NCI-H128 (cell line): ENCODE results near the gene ADNP.
"Not testable (repeated sequence)": the region's sequence is repeated elsewhere in the genome, so short reads cannot be mapped to it uniquely, and the experiment has no call there.

Source experiments
- DNase-seq: peaks from one replicate; lab custom pipeline; 2025; ENCODE audit not compliant: unreplicated experiment; lab: John Stamatoyannopoulos, UW

The ADNP gene

GRCh38 chr20:50903353-50904051 is 27.7 kb downstream of the ADNP start:
- DNase-seq = no peak

- DNase-seq = no peak
Measured at GRCh38 chr20:50901301-50901700, 29.9 kb downstream of the ADNP start.

DNA sequence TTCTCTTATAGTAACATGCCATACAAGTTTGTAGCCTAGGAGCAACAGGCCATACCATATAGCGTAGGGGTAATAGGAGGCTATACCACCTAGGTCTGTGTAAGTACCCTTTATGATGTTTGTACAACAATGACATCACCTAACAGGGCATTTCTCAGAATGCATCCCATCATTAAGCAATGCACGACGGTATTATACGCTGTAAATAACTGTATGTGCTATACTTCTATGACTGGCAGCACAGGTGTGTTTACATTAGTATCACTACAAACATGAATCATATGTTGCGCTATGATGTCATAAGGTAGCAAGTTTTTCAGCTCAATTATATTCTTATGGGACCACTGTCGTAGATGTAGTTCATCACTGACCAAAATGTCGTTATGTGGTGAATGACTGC is 31.0 kb downstream of the ADNP start:
- DNase-seq = no peak

DNA sequence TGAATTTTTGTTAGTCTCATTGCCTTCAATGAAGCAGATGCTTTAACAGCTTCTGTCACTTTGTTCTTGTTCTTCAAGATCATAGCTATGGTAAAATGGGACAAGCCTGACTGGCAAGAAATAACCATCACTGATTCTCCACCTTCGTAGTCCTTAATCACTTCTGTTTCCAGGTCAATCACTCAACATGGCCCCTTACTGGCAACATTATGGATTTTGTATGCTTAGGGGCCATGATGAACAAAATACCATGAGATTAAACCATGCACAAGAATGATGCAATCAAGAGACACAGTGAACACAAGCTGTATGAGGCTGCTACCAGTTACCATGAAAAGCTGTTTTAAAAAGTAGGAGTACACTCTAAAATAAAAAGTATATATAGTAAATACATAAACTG is 32.8 kb downstream of the ADNP start:
- DNase-seq = no peak

GRCh38 chr20:50895111-50895830 is 36.0 kb downstream of the ADNP start:
- DNase-seq = no peak

- DNase-seq = no peak
Measured at GRCh38 chr20:50893620-50894019, 37.6 kb downstream of the ADNP start.

DNA sequence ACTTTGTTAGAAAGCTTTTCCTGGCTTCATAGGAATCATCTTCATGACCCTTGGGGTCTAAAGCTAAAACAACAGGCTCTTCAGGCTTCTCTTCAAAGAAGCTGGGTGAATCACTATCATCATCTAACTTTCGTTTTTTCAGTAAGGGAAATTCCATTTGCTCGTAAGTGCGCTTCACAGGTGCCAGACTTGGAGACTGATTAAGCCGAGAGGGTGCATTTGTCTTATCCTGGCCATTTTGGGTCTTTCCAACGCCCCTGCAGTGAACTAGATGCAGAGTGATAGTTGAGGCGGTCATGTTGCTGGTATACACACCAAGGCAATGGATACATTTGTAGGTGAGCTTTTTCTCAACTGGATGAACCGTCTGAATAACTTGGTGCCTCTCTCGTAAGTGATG is 38.8 kb downstream of the ADNP start:
- no peak for DNase-seq

DNA sequence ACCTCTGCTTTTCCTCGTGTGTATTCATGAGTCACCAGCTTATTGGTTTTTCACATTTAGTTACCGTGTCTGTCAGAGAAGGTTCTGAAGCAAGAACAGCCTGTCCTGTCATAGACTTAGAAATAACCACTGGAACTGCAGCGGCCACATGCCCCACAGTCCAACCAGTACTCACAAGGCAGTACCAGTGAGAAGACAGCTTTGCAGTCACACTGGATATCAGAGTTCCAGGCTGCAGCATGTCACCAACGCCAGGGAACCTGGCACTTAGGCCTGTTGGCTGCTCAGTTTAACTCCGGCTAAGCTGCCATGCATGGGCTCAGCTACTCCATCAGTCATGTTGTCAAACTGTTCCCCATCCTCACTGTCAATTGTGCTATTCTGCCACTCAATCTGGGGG is 40.1 kb downstream of the ADNP start:
- no peak for DNase-seq

DNA sequence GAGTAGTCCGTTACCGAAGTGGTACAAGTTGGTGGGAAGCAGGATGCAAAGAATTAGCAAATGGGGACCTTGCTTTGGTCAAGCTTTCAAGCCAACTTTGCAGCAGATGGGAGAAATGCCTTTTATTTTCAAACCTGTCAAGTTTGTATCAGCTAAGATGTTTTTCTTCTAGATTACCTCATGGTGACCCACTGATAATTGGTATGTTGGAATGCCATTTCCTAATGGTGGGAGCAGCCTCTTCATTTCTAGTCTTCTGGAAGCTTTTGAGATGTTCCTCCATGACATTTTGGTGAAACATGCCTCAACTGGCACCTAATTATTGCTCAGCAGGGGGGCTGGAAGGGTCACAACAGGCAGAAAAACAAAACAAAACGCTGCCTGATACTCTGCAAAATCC is 43.7 kb downstream of the ADNP start:
- DNase-seq = no peak

DNA sequence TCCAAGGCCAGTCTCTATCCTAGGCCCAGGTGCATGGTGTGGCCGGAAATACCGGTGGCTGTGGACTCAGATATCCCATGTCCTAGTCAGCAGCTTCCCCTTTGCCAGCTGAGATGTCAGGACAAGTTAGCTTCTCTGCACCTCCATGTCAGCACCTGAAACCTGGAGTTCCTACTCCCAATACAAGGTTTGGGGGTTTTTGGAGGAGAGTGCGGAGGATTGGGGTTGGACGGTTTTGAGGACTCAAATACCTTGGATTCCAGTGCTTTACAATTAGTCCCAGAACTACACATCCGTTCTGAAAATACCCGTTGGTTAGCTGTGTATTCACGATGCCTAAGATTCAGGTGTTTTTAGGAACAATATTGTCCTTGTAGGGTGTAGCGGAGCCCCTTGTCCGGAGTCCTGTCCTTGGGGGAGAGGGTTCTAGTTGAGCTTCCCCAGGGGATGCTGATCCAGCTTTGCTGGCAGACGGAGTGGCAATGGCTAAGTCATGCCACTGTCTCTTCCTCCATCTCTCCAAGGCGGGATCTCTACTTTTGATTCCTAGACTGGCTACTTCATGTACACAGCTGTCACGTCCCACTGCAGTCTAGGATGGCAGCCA is 45.0 kb downstream of the ADNP start:
- DNase-seq = no peak

GRCh38 chr20:50885781-50886180 is 45.5 kb downstream of the ADNP start:
- no peak for DNase-seq

GRCh38 chr20:50885068-50885467 is 46.2 kb downstream of the ADNP start:
- no peak for DNase-seq

DNA sequence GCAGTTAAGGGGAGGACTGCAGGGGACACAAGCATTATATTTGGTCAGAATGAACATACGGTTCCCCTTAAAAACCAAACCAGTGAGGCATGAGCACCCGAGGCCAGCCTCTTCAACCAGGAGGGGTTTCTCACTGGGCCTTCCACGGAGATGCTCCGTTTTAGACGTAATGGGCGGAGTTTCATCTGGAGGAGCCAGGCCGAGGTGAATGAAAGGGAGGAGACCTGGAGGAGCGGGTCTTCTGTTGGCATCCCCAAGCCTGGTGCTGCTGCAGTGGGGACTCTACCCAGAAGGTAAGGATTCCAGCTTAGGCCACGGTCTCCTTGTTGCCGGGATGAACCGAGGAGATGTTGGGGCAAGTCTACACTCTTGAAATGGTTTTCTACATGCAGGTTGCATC is 47.4 kb downstream of the ADNP start:
- DNase-seq = no peak

GRCh38 chr20:50881759-50882424 is 49.3 kb downstream of the ADNP start:
- not testable (repeated sequence) for DNase-seq

DNA sequence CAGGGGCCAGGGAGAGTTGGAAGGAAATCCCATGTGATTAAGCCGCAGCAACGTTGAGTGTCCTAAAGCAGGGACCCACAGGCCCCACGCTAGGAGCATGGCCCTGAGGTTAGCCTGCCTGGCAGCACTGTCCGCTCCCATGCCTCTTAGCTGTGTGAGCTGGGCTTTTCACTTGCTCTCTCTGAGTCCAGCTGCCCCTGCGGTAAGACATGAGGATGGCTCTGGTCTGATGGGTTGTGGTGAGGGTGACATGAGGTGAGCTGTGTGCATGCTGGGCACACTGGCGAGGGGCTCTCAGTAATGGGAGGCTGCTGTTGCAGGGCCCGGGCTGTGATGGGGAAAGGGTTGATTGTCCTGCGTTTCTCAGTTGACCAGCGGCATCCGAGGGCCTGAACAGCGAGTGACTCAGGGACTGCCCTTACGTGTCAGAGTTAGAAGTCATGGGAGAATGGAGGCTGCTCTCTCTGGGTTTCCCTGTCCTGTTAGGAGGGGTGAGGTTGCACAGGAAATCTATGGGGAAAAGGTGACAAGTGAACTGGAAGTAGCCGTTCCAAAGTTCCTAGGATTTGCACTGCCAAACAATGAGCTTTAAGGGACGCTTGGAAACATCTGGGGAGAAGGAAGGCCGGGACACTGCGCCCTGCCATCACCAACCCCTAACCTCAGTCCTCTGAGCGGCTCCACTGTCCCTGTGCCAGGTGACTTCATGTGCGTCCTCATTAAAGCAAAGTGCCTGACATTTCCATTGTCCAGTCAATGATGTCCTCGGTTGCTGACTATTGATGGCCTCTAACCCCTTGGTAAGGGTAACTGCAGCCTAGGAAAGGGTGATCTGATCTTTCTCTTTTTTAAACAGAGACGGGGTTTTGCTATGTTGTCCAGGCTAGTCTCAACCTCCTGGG is 51.3 kb downstream of the ADNP start:
- DNase-seq = no peak

DNA sequence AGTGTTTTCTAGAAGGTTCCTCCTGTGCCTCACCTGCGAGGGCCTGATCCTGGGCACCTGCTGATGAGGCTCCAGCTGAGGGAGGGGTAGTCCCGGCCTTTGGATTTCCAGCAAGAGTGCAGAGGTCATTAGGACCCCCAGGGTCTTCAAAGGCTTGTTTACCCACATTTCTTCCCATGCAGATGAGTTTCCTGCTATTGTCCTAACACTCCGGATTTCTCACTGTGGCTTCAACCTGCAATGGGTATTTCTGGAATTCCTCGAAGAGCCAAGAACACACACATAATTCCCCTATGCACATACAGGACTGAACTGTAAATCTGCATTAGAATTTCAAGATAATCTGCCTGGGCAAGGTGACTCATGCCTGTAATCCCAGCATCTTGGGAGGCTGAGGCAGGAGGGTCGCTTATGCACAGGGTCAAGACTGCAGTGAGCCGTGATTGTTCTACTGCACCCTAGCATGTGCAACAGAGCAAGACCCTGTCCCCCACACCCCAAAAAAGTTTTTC is 53.9 kb downstream of the ADNP start:
- no peak for DNase-seq

DNA sequence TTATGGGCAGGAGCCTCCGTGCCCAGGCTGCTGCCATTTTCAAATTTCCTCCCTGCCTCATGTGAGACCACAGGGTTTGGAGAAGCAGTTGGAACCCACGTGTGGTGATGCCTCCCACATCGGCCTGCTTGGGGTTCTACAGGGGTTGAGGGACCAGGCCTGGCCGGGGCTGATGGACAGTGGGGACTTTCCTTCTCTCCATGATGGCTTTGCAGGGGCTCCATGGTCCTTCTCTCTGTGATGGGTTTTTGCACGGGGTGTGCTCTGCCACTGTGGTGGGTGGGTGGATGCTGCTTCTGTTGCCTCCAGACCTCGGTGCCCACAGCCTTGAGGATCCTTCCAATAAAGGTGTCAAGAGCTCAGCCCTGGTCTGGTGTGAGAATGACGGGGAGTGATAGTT is 54.4 kb downstream of the ADNP start:
- DNase-seq = no peak

DNA sequence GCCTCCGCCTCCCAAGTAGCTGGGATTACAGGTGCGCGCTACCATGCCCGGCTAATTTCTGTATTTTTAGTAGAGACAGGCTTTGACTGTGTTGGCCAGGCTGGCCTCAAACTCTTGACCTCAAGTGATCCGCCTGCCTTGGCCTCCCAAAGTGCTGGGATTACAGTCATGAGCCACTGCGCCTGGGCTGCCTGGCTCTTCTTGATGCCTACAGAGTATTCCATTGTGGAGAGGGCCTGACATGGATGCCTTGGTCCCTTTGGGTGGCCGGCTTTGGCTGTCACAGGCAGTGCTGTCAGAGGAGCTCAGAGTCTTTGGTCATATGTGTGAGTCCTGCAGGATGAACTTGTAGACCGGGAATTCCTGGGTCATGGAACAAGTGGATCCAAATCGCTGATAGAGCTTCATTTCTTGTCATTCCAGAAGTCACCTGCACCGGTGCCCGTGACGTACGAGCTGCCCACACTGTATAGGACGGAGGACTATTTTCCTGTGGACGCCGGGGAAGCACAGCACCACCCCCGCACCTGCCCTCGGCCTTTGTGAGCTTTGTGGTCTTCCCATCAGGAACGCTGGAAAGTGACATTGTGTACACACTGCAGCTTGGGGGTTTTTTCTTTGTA is 55.1 kb downstream of the ADNP start:
- no peak for DNase-seq

DNA sequence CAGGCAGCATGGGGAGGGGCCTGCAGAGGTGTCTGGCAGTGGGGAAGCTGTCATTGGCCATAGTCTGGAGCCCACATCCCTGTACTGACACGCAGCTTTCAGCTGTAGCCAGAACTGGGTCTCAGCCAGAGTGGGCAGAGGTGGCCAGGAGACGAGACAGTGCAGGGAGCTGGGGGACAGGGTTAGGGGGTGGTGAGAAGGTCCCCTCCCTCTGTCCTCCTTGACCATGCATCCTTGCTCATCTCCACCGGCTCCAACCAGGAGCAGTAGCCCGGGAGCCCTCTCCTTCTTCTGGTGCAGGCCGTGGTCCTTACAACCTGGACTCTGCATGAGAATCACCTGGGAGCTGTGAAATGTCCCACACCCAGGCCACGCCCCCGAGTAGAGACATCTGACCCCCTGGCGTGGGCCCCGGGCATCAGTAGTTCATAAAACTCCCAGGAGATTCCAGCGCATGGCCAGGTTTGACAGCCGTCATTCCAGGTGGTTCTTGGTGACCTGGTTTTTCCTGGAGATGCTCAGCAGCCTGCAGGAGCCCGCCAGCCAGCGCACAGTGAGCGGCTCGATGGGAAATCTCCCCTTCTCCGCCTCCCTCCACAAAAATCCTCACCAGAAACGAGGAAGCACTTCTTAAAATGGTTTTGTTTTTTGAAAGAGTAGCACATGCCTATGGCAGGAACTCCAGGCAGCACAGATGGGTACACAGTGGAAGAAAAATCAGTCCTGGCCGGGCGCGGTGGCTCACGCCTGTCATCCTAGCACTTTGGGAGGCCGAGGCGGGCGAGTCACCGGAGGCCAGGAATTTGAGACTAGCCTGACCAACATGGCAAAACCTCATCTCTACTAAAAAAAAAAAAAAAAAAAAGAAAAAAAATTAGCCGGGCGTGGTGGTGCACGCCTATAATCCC is 56.2 kb downstream of the ADNP start:
- DNase-seq = no peak
